ENCODE data around the gene ENGASE. TPM values are rescaled to one million over a fixed set of nuclear protein-coding genes. Genes with fewer than 3 reads are reported as not detected.

ENGASE gene, protein sequence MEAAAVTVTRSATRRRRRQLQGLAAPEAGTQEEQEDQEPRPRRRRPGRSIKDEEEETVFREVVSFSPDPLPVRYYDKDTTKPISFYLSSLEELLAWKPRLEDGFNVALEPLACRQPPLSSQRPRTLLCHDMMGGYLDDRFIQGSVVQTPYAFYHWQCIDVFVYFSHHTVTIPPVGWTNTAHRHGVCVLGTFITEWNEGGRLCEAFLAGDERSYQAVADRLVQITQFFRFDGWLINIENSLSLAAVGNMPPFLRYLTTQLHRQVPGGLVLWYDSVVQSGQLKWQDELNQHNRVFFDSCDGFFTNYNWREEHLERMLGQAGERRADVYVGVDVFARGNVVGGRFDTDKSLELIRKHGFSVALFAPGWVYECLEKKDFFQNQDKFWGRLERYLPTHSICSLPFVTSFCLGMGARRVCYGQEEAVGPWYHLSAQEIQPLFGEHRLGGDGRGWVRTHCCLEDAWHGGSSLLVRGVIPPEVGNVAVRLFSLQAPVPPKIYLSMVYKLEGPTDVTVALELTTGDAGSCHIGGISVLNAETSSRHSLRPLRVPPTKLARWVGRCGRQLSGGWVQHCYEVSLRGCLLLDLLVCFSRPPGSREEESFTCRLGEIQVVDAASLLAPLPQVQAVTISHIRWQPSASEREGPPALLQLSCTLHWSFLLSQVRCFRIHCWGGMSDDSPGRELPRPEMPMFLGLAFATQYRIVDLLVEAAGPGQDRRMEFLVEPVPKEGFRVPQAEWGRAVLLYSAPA
- 10 to 100 TPM; 16.6 to 54.5 (median 26.3) TPM for total RNA-seq

DNA sequence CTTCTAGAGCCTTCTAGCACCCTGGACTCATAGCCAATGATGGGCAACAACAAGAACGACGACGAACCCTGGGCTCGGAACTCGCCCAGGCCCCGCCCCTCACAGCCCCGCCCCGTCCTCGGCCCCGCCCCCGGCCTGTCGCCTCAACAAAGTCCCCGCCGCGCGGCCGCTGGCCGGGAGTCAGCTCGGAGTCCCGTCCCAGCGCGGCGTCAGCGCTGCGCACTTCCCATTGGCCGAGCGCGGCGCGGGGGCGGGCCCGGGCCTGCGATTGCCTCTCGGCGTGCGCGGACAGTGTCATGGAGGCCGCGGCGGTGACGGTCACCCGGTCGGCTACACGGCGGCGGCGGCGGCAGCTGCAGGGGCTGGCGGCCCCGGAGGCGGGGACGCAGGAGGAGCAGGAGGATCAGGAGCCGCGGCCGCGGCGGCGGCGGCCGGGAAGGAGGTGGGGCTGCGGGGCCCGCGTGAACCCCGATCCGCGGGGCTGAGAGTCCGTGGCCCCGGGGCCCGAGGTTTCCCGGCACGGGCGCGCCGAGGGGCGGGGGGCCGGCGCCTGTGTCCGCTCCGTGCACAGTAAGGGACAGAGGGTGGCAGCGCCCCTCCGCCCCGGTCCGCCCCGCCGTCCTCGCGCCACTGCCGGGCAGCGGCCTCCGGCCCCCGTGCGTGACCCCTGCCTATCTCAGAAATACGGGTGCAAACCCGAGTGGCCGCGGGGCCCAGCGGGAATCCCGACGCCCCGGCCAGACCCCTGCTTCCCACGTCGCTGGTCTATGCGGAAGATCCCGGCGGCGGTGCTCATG is at the start of gene ENGASE:
TSS of gene ENGASE (plus strand) at position 176 of the 797 bp plus-strand sequence. CDS start at position 297, 121 bp downstream.
- peak within 1 kb of the TSS; percentile 62 for H3K4me3 ChIP-seq (ENCODE audit: low read depth, poor library complexity, severe bottlenecking)
- peak; percentile 90 to 98 for DNase-seq (ENCODE audit: low spot score in 2 of 2)
- TF ChIP-seq, protein P1, sequence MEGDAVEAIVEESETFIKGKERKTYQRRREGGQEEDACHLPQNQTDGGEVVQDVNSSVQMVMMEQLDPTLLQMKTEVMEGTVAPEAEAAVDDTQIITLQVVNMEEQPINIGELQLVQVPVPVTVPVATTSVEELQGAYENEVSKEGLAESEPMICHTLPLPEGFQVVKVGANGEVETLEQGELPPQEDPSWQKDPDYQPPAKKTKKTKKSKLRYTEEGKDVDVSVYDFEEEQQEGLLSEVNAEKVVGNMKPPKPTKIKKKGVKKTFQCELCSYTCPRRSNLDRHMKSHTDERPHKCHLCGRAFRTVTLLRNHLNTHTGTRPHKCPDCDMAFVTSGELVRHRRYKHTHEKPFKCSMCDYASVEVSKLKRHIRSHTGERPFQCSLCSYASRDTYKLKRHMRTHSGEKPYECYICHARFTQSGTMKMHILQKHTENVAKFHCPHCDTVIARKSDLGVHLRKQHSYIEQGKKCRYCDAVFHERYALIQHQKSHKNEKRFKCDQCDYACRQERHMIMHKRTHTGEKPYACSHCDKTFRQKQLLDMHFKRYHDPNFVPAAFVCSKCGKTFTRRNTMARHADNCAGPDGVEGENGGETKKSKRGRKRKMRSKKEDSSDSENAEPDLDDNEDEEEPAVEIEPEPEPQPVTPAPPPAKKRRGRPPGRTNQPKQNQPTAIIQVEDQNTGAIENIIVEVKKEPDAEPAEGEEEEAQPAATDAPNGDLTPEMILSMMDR (IDR thresholded peaks at IDR 0.05): no peak
- no peak for TF ChIP-seq POLR2A (IDR thresholded peaks at IDR 0.05)
- 0% methylated on average over 34 to 58 of the region's 106 CpGs for WGBS, 2 donors
- intact Hi-C loops (cut with DNase I; ENCODE audit: low total_unique reads): no loop called here

DNA sequence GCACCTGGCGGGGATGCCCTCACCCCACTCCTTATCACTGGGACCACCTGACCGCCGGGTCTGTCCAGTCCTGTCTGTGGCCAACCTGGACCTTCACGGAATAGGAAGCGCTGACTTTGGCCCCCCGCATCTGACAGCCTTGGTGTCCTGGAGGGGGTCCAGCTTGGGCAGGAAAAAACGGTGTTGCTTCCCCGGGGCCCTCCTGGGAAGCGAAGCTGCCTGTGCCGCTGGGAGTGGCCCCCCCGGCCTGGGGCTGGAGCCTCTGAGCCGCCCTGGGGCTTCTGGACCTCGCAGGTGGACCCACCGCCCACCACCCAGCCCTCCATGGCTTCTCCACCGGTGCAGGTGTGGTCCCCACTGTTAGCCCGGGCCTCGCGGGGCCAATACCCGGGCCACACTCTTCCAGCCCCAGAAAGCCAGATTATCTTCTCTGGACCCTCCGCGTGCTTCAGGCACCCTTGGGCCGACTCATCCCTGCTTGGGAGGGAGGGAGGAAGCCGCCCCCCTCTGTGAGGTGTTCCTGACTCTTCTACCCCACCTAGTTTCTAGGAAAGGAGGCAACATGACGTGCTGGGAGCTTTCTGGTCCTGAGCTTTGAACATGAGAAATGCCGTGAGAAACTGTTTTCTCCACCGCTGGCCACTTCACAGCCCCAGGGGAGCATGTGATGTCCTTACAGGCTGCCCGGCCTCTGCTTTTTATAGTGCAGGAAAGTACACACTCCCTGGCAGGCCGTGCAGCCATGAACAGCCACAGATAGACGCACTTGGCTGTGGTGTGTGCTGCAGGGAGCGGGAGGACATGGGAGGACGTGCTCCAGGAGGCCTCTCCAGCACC is 49.5 kb upstream of the ENGASE start:
- H3K4me3 ChIP-seq (ENCODE audit: low read depth, poor library complexity, severe bottlenecking): peak overlapping the region; percentile 31
- WGBS, 2 donors: 29 to 52% methylated on average over 17 to 24 of the region's 31 CpGs
- peak in 1 of 2 donors; percentile 87 for DNase-seq (ENCODE audit: low spot score in 2 of 2)
- intact Hi-C loops (cut with DNase I; ENCODE audit: low total_unique reads): no loop called here
- no peak for TF ChIP-seq POLR2A (IDR thresholded peaks at IDR 0.05)
- TF ChIP-seq, protein P1 (IDR thresholded peaks at IDR 0.05): no peak

DNA sequence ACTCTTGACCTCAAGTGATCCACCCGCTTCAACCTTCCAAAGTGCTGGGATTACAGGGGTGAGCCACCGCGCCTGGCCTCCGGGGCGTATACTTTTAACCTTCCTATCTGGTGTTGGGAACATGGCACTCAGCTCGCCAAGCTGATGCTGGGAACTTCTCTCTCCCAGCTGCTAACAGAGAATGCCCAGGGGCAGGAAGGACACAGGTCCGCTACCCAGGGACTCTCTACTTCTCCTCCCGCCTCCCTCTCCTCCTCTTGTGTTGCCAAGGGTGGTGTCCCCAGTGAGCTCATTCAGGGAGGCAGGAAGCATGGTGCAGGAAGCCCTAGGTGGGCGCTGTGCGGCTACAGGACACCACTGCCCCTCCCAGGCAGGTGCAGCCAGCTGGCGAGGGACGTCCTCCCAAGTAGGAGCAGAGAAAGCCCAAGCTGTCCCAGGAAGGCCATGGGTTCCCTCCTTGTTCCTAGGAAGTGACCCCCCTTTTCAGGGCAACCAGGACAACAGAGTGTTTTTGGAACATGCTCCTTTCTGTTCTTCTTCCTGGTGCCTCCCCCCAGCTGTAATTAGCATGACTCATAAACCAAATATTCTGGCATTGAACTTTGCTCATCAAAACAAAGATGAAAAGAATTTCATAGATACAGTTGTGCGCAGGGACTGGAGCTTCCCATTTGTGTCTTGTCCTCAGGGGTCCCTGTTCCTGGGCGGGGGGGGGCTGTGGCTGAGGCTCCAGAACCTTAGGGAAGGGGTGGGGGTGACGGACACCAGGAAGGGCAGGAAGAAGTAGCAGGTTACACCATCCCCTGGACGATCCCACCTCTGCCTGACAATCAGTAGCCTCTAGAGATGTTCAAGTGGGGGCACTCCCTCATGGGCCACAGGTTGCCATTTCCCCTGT is 48.0 kb upstream of the ENGASE start:
- intact Hi-C loops (cut with DNase I; ENCODE audit: low total_unique reads): no loop called here
- TF ChIP-seq, protein P1 (IDR thresholded peaks at IDR 0.05): no peak
- TF ChIP-seq POLR2A (IDR thresholded peaks at IDR 0.05): no peak
- peak in 1 of 2 donors; percentile 90 for DNase-seq (ENCODE audit: low spot score in 2 of 2)
- WGBS, 2 donors: 27 to 28% methylated on average over 16 of the region's 16 CpGs
- no peak overlapping the region for H3K4me3 ChIP-seq (ENCODE audit: low read depth, poor library complexity, severe bottlenecking)

DNA sequence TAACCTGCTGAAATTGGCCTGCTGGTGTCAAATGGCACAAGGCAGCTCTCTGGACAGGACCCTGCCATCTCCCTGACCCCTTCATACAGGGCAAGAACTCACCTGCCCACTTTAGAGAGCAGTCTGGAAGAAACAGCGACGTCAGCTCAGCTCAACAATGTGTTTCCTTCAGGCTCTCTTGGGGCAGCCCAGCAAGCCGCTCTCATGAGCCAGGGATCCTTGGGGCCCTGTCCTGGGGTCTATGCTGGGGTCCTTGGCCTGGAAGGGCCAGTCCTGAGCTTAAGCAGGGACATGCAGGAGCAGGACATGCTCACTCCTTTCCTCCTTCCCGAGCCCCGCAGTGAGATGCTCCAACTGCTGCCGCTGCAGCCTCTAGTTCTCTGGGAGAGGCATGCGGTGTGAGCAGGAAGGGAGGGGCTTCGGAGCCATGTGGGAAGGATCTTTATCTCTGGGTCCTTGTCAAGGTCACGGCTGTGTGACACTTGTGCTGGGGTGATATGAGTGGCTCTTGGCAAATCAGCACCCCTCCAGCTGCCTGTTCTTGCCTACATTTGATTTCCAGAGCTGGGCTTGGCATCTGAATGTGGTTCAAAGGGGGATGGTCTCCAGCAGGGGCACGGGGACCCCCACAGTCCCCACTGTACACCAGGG is 47.2 kb upstream of the ENGASE start:
- peak in 1 of 2 donors; percentile 88 for DNase-seq (ENCODE audit: low spot score in 2 of 2)
- 0 to 19% methylated on average over 5 to 10 of the region's 10 CpGs for WGBS, 2 donors
- TF ChIP-seq, protein P1 (IDR thresholded peaks at IDR 0.05): no peak
- TF ChIP-seq POLR2A (IDR thresholded peaks at IDR 0.05): no peak
- intact Hi-C loops (cut with DNase I; ENCODE audit: low total_unique reads): no loop called here
- no peak overlapping the region for H3K4me3 ChIP-seq (ENCODE audit: low read depth, poor library complexity, severe bottlenecking)

Measured in lower leg skin (tissue), 4 donors.